Measurements from ENCODE around the gene WDR45B.
"Not testable (repeated sequence)": the region's sequence is repeated elsewhere in the genome, so short reads cannot be mapped to it uniquely, and the experiment has no call there.

Gene WDR45B

GRCh38 chr17:82655523-82655922 lies 7.3 kb upstream of the WDR45B start:
- DNase-seq, result no peak

- no peak for DNase-seq
Observed at GRCh38 chr17:82655038-82655479, 6.8 kb upstream of the WDR45B start.

- DNase-seq, result not testable (repeated sequence)
Observed at GRCh38 chr17:82654611-82655010, 6.4 kb upstream of the WDR45B start.

- DNase-seq, result no peak
Observed at GRCh38 chr17:82653651-82654528, 5.6 kb upstream of the WDR45B start.

- DNase-seq, result no peak
Observed at GRCh38 chr17:82650723-82651122, 2.5 kb upstream of the WDR45B start.

DNA sequence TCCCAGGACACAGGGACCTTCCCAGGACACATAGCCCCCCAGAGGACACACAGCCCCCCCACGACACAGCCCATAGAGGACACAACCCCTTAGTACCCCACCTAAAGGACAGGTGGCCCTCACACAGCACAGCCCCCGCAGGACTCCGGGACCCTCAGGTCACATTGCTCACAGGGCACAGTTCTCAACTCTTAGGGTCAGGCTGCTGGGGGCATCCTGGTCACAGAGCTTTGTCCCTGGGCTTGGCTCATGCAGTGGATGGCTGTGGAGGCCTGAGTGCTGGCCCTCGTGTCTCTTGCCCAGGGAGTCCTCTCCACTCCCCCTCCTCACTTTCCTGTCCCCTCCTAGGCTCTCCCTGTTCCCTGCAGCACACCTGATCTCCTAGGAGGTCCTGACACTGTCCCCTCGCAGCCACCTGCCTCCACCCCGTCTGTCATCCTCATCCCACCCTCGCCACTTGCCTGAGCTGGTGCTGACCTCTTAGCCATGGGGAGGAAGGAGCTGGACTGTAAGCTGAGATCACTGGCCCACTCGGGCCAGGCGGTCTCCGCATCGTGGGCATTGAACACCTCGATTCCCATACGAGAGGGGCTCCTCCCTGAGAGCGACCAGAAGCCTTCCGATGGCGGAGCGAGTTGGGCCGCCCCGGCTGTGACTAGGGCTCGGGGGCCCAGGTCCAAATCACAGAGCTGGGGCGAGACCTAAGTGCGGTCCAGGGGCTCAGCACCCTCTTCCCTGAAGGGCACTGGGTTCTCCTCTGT lies 1.4 kb upstream of the WDR45B start:
- no peak for DNase-seq

- no peak for DNase-seq
Observed at GRCh38 chr17:82648742-82649331, 593 bp upstream of the WDR45B start.

- peak; percentile 57 to 65 for DNase-seq
Observed at GRCh38 chr17:82647593-82648164, 565 bp downstream of the WDR45B start.

DNA sequence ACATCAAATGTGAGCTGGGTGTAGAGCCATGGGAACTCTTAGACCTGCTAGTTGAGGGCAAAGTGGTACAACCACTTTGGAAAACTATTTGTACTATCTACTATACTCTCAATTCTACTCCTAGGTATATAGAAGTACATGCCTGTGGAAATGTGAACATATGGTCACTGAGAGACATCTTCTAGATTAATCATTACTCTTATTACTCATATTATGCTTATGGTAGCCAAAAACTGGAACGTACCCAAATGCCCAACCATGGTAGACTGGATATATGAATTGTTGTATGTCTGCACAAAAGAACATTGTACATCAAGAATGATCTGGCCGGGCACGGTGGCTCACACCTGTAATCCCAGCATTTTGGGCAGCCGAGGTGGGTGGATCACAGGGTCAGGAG lies 2.7 kb downstream of the WDR45B start:
- no peak for DNase-seq

- DNase-seq, result no peak
Observed at GRCh38 chr17:82644148-82644547, 4.1 kb downstream of the WDR45B start.

- DNase-seq, result no peak
Observed at GRCh38 chr17:82642022-82642421, 6.2 kb downstream of the WDR45B start.

GRCh38 chr17:82640036-82640435 lies 8.2 kb downstream of the WDR45B start:
- no peak for DNase-seq

DNA sequence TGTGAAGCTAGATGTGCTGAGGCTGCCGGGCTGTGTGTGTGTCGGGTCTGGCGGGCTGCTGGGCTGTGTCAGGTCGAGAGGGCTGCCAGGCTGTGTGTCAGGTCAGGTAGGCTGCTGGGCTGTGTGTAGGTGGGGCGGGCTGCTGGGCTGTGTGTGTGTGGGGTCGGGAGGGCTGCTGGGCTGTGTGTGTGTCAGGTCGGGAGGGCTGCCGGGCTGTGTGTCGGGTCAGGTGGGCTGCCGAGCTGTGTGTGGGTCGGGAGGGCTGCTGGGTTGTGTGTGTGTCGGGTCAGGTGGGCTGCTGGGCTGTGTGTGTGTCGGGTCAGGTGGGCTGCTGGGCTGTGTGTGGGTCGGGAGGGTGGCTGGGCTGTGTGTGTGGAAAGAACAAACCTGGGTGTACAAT lies 8.6 kb downstream of the WDR45B start:
- no peak for DNase-seq

DNA sequence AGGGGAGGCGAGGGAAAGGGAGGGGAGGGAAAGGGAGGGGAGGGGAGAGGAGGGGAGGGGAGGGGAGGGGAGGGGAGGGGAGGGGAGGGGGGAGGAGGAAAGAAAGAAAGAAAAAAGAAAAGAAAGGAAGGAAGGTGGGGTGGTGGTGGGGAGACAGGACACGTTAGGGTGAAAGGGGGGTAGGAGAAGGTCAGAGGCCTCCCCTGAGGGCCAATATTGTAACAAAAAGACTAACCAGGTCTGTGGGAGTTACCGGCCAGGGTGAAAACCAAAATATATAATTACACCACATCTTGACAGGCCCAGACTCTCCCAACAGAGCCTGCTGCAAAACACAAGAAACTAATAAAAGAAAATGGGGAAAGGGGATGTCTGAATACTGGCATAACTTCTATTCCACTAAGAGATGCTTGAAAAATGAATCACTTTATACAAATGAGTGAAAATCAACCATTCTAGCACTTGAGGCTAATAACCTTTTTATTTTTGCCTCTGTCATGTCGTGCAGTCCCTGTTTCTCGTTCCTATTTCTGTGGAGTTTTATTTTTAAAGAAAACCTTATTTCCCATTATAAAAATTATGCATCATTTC lies 10.0 kb downstream of the WDR45B start:
- DNase-seq, result no peak

DNA sequence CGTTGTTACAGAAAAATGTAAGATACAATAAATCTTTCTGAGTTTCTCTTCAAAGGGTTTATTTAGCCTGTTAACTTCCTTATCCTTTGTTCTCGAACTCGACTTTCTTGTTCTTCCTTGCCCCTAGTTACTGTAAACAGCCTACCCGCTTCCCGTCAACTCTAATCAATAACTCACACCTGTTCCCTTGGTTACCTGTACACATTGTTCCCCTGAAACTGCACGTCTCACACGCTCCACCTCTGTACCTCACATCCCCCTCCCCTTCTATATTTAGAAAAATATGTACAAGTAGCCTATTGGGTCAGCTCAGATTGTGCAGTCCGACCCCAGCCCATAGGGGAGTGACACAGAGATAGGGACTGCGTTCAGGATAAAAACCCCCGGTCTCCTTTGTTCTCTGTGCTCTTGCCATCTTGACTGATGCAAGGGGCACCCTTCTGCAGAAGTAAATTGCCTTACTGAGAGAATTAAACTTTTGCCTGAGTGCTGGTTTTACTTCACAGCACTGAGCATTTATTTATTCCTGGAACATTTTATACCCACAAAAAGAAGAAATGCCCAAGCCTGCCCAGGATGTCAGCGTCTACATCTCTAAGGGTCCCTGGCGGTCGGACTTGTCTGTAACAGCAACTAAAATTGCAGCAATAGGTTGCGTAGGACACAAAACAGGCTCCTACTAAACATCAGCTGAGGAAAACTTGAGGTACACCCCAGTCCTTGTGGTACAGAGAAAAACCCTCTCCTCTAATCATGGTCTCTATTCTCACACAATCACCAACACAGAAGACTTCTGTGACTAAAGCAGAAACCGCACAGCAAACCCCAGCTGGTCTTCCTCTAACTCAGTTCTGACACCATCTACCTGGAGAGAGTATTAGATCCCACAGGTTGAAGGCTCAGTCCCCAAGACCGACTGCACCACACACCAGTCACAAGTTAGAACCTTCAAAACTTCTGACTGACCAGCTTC lies 11.3 kb downstream of the WDR45B start:
- DNase-seq, result no peak

DNA sequence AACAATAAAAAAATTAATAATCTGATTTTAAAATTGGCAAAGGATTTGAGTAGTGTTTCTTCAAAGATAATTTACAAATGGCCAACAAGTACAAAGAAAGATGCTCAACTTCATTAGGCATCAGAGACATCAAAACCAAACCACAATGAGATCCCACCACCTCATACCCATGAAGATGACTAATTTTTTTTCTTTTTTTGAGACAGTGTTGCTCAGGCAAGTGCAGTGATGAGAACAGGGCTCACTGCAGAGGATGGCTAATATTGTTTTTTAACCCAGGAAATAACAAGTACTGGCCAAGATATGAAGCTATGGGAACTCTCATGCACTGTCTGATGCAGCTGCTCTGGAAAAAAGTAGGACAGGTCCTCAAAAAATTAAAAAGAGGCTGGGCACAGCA lies 14.9 kb downstream of the WDR45B start:
- no peak for DNase-seq

DNA sequence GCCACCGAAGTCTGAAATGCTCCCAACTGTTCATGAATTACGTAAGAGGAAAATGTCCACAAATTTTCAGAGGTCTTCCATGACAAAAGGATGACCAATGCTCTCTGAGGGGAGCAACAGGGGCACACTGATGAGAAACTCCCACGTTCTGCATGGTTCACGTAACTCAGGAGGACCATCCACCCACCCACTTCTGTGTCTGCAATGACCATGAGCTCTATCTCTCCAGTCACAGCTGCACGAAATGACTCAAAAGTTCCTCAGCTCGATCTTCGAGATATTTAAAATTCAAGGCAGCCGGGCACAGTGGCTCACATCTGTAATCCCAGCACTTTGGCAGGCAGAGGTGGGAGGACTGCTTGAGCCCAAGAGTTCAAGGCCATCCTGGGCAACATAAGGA lies 15.8 kb downstream of the WDR45B start:
- no peak for DNase-seq

DNA sequence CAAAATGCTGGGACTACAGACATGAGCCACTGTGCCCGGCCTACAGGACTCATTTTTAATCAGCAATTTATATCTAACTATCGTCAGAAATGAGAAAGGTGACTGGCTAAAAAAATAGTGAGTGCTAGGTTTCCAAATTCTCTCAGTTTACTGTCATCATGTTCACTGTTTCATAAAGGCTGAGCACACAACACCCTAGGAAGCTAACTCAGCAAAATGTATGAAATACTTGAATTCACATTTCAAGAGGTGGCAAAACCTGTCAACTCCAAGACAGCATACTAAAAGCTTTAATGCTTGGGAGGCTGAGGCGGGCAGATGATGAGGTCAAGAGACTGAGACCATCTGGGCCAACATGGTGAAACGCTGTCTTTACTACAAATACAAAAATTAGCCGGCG lies 16.7 kb downstream of the WDR45B start:
- DNase-seq, result no peak

DNA sequence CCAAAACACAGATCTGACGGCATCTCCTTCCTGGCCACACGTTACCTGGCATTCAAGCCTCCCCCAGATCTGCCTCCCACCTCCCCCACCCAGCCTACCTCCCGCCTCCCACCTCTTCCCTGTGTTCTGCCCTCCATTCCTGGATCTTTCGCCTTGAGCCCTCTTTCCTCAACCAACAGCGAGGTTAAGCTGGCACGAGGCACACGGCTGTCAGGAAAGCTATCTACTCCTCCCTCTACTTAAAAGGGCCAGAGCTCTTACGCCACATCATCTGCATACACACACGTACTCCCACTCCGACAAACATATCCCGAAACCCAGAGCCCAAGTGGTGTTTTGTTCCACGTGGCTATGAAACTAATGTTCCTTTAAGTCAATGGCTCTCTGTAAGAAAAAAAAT lies 18.0 kb downstream of the WDR45B start:
- no peak for DNase-seq

- no peak for DNase-seq
Observed at GRCh38 chr17:82629748-82630147, 18.5 kb downstream of the WDR45B start.

- DNase-seq, result no peak
Observed at GRCh38 chr17:82627405-82627804, 20.8 kb downstream of the WDR45B start.

DNA sequence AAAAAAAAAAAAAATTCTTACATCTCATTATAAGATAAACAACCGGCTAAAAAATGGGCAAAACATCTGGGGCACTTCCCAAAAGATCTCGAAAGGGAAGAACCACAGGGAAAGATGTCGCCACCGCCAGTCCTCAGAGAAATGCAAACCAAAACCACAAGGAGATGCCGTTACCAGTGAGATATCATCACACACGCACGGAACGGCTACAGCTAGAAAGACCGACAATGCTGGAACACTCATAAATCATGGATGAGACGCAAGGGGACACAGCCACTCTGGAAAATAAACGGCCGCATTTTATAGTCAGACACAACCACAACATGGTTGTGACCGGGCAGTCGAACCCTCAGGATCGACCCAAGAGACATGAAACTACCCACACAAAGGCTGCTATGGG lies 24.5 kb downstream of the WDR45B start:
- DNase-seq, result no peak
